GM12865 (cell line): Measurements from ENCODE around the gene BUB1.

Experiments
- DNase-seq: peaks from one replicate; pipeline ENCODE4 v3.0.0; 2010; ENCODE audit warnings: low read depth
- H3K4me3 ChIP-seq: 2 replicates; pipeline ENCODE4 v1.5.1; 2011; ENCODE audit warnings: mild to moderate bottlenecking, low read depth, low read length, control low read depth
- TF ChIP-seq, protein P1 (sequence below): IDR thresholded peaks from 2 replicates; pipeline ENCODE4 v1.5.1; 2011; ENCODE audit warnings: low read length, control low read depth, low read depth, inconsistent platforms; ENCODE audit not compliant: insufficient read depth; ENCODE audit errors: missing control alignments

The BUB1 gene

DNA sequence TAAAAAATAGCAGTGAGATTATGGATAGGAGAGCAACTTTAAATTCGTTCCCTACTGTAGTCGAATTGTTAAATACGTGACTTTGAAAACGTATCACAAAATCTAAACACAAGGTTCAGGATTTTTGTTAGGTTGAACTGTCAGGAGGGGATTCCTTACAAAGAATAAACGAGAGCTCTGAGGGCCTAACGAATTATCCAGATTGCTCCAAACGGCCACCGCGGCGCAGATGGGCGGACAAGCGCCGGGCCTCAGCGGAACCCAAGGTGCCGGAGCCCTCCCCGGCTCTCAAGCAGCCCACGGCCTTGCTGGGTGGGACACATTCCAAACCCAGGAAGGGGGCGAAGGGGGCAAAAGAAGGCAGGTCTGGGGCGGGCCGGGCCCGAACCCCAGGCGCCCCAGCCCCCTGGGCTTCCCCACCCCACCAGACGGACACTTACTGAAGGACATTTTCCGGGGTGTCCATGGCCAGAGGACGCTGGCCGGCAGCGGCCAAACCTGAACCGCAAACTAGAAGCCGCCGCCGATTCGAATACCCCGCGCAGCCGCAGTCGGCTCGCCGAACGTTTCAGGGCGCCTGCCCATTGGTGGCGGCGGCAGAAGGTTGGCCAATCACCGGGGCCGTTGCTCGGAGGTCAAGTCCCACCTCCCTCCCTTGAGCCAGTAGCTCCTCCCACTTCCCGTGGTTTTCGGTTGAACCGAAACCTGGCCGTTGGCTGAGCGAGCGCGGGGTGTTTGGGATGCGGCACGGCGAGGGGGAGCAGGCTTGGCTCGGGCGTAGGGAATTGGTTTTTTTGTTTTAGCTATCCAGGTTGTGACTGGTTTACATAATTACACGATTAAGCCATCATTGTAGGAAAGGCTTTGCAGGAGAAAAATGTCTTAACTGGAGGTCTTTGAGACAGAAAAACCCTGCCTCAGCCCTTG lies at the start of gene BUB1:
TSS of gene BUB1 (minus strand) at position 534 of the 927 bp plus-strand sequence. CDS start at position 466, 68 bp downstream.
- peak within 1 kb of the TSS; percentile 93 for H3K4me3 ChIP-seq
- DNase-seq = peak; percentile 98
- TF ChIP-seq, protein P1, sequence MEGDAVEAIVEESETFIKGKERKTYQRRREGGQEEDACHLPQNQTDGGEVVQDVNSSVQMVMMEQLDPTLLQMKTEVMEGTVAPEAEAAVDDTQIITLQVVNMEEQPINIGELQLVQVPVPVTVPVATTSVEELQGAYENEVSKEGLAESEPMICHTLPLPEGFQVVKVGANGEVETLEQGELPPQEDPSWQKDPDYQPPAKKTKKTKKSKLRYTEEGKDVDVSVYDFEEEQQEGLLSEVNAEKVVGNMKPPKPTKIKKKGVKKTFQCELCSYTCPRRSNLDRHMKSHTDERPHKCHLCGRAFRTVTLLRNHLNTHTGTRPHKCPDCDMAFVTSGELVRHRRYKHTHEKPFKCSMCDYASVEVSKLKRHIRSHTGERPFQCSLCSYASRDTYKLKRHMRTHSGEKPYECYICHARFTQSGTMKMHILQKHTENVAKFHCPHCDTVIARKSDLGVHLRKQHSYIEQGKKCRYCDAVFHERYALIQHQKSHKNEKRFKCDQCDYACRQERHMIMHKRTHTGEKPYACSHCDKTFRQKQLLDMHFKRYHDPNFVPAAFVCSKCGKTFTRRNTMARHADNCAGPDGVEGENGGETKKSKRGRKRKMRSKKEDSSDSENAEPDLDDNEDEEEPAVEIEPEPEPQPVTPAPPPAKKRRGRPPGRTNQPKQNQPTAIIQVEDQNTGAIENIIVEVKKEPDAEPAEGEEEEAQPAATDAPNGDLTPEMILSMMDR = no peak

DNA sequence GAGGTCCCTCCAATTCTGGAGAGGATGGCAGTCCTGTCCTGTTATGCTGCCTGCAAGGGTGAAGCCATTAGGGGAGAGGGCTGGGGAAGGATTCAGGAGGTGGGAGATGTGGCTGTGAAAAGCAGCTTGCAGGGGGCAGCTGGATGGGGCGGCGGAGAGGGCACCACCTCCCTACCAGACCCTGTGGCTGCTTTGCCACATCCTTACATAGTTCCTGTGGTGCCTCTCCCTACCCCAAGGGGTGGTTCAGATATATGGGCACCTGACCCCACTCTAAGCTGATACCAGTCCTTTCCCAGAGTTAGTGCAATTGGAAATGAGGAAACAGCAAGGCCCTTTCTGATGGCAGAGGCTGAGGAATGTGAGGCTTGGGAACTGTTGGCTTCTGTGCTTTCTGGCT lies 48.4 kb upstream of the BUB1 start:
- DNase-seq = no peak
- H3K4me3 ChIP-seq = no peak overlapping the region

DNA sequence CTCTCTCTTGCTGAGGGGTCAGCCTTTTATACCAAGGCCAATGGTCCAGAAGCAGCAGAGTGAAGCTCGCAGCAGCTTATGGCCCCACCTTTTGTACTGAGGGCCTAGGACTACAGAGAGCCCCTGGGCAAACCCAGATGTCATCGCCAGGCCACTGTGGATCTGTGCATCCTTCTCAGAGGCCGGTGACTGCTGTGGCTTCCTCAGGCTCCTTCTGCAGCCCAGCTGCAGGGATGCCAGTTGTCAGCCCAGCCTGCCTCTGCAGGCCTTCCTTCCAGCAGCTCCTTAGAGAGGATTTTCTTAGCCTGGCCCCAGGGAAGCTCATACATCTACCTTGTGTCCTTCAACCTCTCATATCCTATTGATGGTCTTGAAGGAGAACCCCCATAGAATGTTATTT lies 48.0 kb upstream of the BUB1 start:
- TF ChIP-seq, protein P1 = no peak
- no peak overlapping the region for H3K4me3 ChIP-seq
- DNase-seq = no peak

More for the DNA sequence above, 48.4 kb upstream of the BUB1 start:
- TF ChIP-seq, protein P1 = no peak

DNA sequence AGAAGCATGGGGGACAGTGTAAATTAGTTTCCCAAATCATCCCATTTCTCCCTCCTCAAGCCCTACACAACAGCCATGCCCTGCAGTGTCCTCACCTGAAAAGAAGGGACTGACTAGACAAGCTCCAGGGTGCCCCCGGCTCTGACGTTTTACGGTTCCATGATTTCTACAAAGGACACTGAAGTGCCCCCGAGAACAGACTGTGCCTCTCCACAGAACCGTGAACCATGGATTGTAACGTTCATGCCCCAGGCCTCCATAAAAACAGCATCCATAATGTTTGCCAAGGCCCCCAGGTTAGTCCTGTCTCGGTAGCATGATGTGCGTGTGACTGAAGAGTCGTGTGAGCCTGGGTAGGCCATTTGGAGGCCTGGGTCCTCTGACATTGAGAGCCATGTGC lies 47.5 kb upstream of the BUB1 start:
- no peak overlapping the region for H3K4me3 ChIP-seq
- no peak for DNase-seq
- TF ChIP-seq, protein P1 = no peak

DNA sequence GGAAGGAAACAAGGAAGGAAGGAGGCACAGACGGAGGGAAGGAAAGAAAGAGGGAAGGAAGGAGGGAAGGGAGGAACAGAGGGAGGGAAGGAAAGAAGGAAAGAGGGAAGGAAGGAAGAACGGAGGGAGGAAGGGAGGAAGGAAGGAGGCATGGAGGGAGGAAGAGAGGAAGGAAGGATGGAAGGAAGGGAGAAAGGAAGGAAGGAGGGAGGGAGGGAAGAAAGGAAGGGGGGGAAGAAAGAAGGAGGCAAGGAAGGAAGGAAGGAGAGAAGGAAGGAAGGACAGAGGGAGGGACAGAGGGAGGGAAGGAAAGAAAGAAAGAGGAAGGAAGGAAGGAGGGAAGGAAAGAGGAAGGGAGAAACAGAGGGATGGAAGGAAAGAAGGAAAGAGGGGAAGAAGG lies 47.0 kb upstream of the BUB1 start:
- TF ChIP-seq, protein P1 = no peak
- no peak overlapping the region for H3K4me3 ChIP-seq
- no peak for DNase-seq

DNA sequence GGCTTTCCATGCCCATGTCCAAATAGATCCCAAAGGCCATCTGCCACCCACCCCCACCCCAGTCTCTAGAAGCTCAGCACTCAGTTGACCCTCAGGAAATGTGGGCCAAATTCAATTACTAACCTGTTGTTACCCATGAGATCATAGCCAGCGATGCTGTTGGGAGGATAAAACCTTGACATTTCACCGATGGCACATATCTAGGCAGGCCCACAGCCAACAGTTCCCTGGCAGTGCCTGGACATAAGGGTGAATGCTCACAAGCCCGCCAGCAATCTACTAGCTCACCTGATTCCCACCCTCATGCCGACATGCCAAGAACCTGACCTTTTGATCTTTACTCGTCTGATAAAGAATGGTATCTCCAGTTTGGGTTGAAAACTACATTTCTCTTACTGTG lies 42.7 kb upstream of the BUB1 start:
- no peak overlapping the region for H3K4me3 ChIP-seq
- no peak for DNase-seq
- TF ChIP-seq, protein P1 = no peak
